HPDE6-E6E7 (cell line): ENCODE data around the gene NUDT14.

Experiments used
- DNase-seq: peaks from one replicate; pipeline ENCODE4 v3.0.0; 2011; ENCODE audit warnings: missing footprints; ENCODE audit errors: extremely low spot score

NUDT14 gene

DNA sequence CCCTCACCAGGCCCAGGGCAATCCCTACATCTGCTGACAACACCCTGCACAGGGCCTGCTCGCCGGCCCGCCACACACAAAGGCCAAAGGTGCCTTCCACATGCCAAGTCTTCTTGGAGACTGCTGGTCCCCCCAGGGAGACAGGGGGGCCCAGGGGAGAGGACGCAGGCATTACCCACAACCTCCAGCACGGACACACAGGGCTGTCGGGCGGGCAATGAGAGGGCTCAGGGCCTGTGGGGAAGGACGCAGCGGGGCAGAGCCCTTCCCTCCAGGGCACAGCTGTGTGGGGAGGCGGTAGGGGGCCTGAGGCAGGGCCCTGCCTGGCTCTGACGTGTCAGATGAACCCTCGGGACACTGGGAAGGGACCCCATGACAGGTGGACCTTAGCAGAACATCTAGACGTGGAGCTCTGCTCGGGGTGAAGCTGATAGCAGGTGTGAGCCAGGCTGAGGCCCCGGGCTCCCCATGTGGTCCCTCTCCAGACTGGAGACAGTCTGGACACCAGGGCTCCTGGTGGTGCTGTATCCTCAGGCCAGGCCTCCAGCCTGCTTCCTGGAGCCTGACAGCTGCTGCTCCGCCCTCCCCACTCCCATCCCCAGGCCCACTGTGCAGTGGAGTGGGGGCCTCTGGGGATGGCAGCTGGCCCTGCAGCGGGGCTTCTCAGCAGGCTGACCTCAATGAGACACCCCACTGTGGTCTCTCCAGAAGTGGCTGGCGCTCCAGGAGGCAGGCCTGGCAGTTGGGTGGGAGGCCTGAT, 31.6 kb upstream of the NUDT14 start:
- DNase-seq, result no peak

DNA sequence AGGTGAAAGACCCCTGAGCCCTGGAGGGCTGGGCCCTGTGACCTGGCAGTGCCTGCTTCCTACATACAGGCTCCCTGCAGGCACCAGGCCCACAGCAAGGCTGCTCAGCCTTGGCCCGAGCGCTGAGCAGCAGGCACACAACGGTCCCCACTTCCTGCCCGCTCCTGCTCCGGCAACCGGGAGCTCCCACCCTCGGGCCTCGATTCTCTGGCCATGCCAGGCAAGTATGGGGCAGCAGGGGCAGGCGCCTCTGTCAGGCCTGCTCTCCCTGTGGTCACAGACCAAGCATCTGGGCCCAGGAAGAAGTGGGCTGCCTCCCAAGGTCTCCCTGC, 30.6 kb upstream of the NUDT14 start:
- no peak for DNase-seq

DNA sequence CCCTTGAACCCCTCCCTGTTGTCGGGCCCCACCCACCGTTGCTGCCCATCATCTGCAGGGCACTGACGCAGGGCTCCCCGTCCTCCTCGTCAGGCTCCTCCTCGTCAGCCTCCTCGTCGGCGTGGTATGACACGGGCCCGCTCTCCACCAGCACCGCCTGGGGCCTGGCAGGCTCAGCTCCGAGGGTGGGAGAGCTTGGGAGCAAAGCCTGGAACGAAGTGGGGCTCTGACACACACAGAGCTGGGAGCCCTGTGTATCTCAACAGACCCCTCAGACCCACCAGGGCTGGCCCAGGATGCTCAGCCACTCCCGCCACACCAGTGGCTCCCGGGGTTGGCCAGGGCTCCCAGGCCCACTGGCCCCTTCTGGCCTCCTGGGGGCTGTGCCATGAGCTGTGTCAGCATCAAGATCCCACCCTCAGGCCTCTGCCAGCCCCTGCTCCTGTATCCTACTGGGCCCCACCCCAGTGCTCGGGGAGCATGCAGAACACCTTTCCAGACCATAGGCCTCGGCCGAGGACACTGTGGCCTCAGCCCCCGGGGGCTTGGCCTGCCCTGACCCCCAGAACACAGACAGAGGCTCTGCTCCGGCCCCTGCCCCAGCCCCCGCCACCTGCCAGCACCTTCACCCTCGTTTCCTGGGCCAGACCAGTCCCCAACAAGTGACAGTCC, 30.1 kb upstream of the NUDT14 start:
- DNase-seq, result no peak

DNA sequence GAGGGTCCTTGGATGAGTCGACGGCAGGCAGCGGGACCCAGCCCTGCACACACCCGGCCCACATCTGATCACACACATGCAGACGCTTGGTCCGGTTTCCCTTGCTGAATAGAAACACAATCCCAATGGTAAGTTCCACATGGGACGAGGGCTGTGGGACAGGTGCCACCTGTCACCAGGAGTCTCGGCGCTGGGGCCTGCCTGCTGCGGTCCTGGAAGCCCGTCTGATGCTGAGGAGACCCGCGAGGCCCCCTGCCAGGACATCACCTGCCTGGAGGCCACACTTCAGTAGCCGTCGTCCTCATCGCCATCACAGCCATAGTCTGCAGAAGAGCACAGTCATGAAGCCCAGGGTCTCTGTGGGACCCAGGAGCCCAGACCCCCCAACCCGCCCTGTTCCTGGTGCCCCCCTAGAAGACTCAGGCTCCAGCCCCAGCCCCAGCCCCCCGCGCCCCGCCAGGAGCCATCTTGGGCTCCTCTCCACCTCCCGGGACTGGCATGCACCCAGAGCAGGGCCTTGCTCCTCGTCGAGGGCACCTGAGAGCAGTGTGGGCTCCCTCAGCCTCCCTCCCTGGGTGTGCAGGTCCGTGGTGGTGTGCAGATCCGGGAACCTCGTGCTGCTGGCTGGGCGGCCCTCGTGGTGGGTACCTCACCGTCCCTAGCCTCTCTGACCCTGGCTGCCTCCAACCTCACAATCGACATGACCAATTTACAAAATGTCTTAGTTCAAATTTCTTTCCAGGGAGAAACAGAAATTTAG, 29.3 kb upstream of the NUDT14 start:
- DNase-seq, result no peak

DNA sequence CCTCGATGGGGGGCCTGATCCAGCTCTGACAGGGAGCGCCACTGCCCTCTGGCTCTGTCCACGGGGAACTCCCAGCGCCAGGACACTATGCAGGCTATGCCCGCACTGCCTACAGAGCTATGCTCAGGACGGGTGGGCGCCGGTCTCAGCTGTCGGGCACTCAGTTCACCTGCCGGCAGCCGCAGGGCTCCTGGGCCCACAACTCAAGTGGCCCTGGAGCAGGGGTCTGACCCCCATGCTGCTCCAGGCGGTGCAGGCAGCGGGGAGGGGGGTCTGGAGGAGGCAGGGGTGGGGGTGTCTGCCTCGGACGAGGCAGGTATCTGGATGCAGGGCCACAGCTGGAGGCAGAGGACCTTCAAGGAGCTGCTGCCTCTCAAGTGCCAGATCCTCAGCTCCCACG, 28.5 kb upstream of the NUDT14 start:
- no peak for DNase-seq

DNA sequence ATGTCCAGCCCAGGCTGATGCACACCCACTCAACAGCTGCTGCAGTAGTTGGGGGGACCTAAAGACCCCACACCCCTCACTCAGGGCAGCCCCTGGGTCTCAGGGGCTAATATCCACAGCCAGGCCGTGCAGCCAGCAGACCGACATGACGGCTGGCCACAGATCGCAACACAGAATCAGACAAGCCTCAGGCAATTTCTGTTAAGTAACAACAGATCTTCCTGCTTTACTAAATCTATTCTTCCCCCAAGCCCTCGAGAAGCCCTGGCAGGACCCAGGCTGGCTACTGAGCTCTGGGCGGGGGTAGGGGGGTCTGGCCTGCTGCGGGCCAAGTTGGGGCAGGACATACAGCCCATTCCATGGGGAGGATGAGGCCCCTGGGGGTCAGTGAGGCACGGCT, 28.0 kb upstream of the NUDT14 start:
- no peak for DNase-seq

DNA sequence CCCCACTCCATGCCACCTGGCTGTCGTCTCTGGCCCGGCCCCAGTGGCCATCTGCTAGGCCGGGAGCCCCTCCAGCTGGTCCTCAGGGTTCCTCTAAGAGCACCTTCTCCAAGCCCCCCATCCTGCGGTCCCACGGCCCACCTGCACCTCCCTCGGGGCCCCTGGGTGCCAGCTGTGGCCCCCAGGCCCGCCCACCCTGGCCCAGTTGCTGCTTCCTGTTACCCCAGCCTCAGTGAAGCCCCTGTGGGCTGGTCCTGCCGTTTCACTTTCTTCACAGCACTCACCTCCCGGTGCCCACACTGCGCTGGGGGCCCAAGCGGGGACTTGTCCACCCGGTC, 27.6 kb upstream of the NUDT14 start:
- DNase-seq, result no peak

DNA sequence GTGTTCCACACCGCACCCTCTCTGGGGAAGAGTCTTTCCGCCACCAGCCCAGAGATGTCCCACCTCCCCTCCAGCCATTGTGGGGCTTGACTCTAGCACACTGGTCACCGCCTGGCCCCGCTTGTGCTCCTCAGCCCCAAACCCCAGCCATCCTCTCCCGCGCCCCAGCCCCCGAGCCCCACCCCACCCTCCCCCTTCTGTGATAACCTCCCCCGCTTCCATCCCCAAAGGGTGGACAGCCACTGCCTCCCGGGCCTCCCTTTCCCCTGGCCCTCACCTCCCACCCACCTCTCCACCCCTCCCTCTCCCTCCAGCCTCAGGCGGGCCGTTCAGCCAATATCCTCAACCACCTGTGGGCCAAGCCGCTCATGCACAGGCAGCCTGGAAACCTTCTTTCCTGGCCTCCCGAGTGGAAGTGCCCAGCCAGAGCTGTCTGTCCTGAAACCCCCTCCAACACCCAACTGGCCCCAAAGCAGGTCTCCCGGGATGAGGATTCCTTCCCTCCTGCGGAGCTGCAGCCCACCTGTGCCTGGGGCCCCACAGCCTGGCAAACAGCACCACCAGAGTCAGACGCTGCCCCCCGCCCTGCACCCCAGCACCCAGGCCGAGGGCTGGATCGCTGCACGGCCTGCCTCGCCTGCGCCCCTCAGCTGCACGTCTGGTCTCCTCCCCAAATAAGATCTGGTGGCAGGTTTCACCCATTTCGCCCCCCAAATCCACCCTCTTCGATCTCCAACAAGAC, 27.1 kb upstream of the NUDT14 start:
- DNase-seq, result no peak

DNA sequence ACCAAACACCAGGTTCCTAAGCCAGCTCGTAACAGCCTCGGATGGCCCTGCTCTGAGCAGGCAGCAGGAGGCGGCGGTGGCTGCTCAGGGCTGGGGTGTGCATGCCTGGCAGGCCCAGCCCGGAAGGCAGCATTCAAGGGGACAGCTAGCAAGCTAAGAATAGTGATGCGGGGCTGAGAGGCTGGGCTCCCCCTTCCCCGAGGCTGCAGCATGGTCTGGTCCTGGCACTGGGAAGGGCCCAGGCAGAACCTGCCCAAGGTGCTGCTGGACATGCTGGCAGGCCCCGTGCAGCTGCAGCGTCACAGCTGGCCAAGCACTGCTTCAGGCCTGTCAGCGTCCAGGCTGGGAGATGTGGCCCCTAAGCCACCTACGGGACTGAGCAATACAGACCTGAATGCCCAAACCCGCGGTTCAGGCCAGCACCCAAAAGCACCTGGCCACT, 26.4 kb upstream of the NUDT14 start:
- no peak for DNase-seq

DNA sequence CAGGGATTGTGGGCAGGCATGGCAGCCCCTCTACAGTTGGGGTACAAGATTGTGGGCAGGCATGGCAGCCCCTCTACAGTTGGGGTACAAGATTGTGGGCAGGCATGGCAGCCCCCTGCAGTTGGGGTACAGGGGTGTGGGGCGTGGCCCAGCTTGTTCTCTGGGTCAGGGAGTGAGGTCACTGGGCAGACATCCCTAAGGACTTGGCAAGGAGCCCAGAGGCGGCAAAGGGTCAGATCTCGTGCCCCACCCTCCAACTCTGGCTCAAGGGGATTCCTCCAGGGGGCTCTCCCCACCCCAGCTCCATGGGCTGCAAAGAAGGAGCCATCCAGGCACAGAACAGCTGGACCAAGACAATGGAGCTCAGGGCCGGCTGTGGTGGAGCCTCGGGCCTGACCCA, 25.8 kb upstream of the NUDT14 start:
- no peak for DNase-seq

DNA sequence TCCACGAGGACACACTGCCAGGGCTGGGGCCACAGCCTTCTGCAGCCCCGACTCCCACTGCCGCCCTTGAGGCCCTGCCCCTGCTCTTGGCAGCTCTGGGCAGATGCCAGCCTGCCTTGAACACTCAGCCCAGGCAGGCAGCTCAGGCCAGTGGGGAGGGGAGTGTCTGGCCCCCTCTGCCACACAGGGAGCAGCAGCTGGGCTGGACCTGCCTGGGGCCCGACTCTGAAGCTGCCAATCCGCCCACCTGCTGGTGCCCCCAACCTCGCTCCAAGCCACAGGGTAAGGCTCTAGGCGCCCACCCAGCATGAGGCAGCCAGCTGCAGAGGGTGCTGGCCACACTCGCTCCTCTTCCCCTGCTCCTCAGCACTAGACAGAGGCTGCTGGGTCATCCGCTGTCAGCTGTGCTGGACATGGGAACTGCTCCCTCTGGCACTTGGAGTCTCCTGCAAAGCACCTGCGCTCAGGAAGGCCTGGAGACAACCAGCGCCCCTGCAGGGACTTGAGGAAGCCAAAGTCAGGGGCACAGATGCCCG, 24.6 kb upstream of the NUDT14 start:
- DNase-seq, result no peak

DNA sequence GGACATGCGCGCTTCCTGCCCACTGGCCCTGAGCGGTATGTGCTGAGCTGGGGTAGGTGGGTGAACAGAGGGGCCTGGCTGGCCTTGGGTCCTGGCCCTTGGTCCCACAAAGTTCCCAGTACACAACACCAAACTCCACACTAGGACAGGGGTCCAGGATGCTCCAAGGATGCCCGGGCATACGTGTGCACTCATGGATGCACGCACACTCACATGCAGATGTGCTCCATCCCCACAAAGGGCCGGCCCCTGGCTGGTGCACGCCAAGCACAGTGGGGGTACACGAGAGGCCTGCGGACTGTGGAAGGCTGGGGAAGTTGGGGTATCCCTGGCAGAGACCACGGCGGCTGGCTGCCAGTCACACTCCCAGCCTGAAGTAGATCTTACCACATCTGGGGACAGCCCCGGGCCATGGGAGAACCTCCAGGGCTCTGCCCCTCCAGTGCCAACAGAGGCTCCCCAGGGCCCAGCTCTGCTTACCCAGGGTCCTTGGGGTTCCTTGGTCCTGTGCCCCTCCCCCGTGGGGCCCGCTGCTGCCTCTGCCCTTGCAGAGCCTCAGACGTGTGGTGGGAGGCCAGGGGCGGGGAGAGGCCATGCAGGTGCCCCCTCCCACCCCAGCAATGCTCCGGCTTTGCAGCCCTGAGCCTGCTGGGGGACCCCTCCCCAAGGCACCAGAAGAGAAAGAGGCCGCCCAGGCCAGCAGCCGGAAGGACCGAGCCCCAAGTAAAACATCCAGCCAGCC, 24.0 kb upstream of the NUDT14 start:
- DNase-seq, result no peak

DNA sequence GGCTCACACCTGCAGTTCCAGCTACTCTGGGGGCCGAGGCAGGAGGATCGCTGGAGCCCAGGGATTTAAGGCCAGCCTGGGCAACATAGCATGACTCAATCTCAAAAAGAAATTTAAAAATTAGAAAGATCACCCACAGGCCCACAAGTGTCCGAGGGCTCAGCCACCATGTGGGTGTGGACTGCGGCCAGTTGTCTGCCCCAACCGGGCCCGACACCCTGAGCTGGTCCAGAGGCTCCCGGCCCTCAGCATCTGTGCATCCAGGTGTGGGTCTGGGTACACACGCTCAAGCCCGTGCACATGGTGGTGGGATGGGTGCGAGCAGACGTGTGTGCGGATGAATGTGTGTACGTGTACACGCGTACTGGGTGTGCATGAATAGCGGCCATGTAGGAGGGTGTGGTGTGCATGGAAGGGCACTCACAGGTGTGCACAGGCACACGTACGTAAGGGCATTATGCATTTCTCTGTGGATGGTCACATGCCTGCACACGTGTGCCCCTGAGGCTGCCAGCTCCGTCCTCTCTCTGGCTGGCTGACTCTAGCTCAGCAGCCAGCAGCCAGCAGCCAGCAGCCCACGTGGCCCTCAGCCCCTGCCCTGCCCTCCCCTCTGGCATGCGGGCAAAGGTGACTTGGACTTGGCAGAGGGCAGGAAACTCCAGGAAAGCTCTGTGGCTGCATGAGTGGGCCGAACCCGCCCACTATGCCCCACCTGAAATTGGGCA, 23.3 kb upstream of the NUDT14 start:
- no peak for DNase-seq

DNA sequence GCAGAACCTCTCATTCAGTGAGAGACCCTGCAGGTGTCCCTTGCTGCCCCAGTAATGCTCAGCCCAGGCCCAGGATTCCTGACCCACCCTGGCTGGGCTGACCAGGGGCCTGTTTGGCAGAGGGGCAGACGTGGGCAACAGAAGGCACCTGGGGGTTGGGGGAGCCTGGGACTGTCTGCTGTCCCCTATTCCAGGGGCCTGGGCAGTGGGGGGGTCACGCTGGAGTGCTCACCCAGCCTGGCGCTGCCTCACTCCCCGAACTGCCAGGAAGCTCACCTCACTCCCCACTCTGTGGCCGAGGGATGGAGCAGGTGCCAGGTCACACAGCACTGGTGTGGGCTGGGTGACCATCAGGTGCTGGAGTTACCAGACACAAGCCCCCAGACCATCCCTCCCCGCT, 22.6 kb upstream of the NUDT14 start:
- DNase-seq, result no peak

DNA sequence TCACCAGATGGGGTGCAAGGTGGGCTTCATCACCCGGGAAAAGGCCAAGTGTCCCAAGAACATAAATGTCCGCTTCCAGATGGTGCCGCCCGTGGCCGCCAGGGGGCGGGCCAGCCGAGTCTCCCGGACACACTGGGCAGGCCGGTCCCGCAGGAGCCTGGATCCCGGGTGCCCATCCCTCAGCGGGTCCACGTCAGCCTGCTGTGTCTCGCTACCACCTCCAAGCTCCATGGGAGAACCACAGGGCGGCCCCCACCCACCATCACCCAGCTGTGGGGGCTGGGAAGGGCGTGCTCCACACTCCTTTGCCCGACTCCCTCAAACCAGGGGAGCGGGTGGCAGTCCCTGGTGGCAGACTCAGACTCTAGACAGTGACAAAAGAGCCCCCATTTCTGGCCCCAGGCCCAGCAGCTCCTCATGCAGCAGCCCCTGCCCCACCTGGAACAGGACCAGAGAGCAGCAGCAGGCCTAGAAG, 22.0 kb upstream of the NUDT14 start:
- DNase-seq, result peak; percentile 79

DNA sequence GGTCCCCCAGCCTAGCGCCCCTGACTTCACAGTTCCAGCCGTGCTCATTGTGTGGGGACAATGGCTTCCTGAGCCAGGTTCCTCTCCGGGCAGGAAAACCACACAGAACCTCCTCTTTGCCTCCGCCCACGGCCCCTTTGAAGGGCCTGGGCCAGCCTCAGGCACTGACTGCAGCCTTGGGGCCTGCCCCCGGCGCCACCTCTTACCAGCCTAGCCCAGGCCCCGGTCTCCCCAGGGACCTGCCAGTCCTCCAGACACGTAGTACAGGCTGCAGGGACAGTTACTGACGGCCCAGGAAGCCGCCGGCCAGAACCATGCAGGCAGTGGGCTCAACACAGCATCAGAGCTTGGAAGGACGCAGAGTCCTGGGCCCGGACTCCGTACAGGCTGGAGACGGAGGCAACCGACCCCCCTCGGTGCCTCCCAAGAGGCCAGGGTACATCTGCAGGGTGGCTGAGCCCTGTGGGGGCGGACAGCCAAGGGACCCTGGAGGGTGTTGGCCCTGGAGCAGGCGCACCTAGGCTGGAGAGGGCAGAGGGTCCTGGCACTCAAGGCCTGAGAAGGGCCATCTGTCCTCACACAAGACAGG, 20.9 kb upstream of the NUDT14 start:
- no peak for DNase-seq

DNA sequence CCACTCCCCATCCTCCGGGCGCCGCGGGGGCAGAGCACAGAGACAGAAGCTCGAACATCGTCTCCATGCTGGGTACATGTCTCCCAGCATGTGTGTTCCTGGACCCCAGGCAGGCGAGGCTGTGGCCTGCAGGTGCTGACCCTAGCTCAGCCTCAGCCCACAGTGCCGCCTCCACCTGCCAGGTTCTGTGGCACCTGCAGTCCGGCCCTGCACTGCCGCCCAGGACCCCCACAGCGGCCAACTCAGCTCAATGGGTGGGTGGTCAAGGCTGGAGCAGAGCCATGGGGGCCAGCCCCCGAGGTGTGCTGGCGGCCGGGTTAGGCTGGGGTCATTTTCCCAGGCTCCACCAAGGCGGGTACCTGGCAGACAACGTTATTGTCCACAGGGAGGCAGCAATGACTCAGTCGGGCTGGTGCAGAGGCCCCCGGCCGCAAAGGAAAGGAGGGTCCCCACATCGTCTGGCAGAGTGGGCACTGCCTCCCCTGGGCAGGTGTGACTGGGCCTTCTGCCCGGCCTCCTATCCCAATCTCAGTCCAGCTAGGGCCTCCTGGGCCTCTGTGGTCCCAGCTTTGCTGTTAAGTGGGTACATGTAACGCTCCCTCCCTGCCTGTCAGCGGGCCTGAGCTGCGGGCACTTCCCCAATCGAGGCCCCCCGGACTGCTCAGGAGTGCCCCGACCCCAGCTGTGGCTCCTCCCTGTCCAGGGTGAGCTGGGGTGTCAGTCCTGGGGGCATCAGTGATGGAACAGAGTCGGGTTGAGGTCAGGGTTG, 20.2 kb upstream of the NUDT14 start:
- DNase-seq, result no peak

DNA sequence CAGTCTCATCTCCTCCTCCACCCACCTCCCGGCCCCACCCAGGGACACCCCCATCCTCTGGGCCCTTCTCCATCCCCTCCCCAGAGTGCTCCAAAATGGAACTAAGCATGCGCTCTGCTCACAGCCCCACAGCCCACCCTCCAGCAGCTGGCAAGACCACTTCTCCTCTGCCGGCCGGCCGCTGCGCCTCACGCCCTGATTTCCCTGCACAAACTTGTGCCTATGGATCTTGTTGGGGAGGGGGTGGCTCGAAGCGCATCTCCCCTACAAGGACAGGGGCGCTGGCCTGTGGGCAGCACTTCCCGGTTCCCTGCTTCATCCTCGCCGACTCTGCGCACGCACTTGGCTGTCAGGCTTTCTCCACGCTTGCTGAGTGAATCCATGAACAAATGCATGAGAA, 19.5 kb upstream of the NUDT14 start:
- DNase-seq, result no peak

DNA sequence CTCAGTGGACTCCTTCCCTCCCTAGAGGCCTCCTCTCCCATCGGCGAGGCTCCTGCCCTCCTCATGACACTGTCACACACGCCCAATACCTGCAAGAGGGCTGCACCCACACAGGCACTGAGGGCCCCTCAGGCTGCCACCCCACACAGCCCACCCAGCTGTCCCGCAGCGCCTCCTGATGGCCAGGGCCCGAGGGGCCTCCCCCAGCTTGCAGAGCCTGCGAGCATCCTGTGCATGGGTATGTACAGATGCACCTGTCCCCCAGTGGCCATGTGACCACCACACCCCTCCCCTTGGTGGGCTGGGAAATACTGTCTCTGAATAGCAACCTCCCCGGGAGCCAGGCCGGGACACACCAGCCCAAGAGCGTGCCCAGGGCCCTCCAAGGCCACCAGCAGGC, 19.0 kb upstream of the NUDT14 start:
- DNase-seq, result no peak
